Upper lobe of left lung (tissue), 6 donors: Measurements from ENCODE around the gene CEP63. TPM values are rescaled to one million over a fixed set of nuclear protein-coding genes. Genes with fewer than 3 reads are reported as not detected.

Experiments used
- ATAC-seq, 2 donors: fragments of 200-7000 bp; cut with Tn5 transposase; one replicate each; pipeline ENCODE4 v1.9.1; 2022; ENCODE audit warnings: mild to moderate bottlenecking in 2 of 2, moderate library complexity in 2 of 2; ENCODE audit not compliant: low FRiP score in 2 of 2
- DNase-seq, 2 donors: peaks; one replicate each; pipeline ENCODE4 v3.0.0-alpha.2; 2019 to 2020
- H3K27ac ChIP-seq, 4 donors: fragments of 200-600 bp; sonication (generic); one replicate each; pipeline ENCODE4 v1.5.1; 2016 to 2019
- H3K27me3 ChIP-seq, 4 donors: fragments of 200-600 bp; sonication (generic); one replicate each; pipeline ENCODE4 v1.5.1; 2017 to 2019
- H3K36me3 ChIP-seq, 4 donors: fragments of 200-600 bp; sonication (generic); one replicate each; pipeline ENCODE4 v1.5.1; 2016 to 2019
- H3K4me1 ChIP-seq, 4 donors: fragments of 200-600 bp; sonication (generic); one replicate each; pipeline ENCODE4 v1.5.1; 2018 to 2019
- H3K4me3 ChIP-seq, 4 donors: fragments of 200-600 bp; sonication (generic); one replicate each; pipeline ENCODE4 v1.5.1; 2017 to 2019; ENCODE audit warnings: mild to moderate bottlenecking in 2 of 4, moderate library complexity in 1 of 4
- H3K9me3 ChIP-seq, 4 donors: fragments of 200-600 bp; sonication (generic); one replicate each; pipeline ENCODE4 v1.5.1; 2018 to 2019
- EP300 ChIP-seq, 4 donors: sonication (generic); formaldehyde crosslinking; IDR thresholded peaks; one replicate each; pipeline ENCODE4 v1.5.1; 2017; ENCODE audit warnings: antibody characterized with exemption in 4 of 4, control low read depth in 2 of 4
- POLR2A ChIP-seq, 4 donors: fragments of 450-650 bp; IDR thresholded peaks; one replicate each; pipeline ENCODE4 v1.5.1; 2016 to 2017; ENCODE audit warnings: antibody characterized with exemption in 4 of 4, mild to moderate bottlenecking in 2 of 4
- POLR2AphosphoS5 ChIP-seq, 2 donors: sonication (generic); formaldehyde crosslinking; IDR thresholded peaks; one replicate each; pipeline ENCODE4 v1.5.1; 2017; ENCODE audit warnings: antibody characterized with exemption in 2 of 2
- WGBS, 2 donors: methylation state at CpG; one replicate each; pipeline ENCODE4 v1.1.5; 2017 to 2018; 5-methylcytosine and 5-hydroxymethylcytosine counted together
- total RNA-seq, 6 donors: library from RNA; depleted of rRNA in 4 of 6; stranded (reverse); fragments of >200 nt in 4 of 6; gene quantifications; one replicate each; pipeline versions ENCODE4 v1.1.0 to v1.2.1, GENCODE V29; 2016 to 2021
- TF ChIP-seq, protein P1 (sequence below), 6 experiments: fragments of 450-650 bp in 4 of 6; fragments of 200-600 bp in 2 of 6; sonication (generic) in 2 of 6; IDR thresholded peaks; one replicate each; pipeline ENCODE4 v1.5.1; 2016 to 2019; ENCODE audit warnings: antibody characterized with exemption in 6 of 6
- donor health status: DM: no; HTN: no; CAD: no; lungs with moderate emphysema.
- donor health status: DM: no; HTN: yes; CAD: no; lungs with severe emphysema.

The CEP63 gene
- total RNA-seq, 6 donors from 2014 or later = 13.8 to 44.0 (median 20.6) TPM

GRCh38 chr3:134613006-134613520, 127.2 kb downstream of the CEP63 start:
- TF ChIP-seq EP300 (IDR thresholded peaks at IDR 0.05) = no peak
- no peak for TF ChIP-seq POLR2A (IDR thresholded peaks at IDR 0.05)
- TF ChIP-seq POLR2AphosphoS5 (IDR thresholded peaks at IDR 0.05) = no peak
- TF ChIP-seq, protein P1, sequence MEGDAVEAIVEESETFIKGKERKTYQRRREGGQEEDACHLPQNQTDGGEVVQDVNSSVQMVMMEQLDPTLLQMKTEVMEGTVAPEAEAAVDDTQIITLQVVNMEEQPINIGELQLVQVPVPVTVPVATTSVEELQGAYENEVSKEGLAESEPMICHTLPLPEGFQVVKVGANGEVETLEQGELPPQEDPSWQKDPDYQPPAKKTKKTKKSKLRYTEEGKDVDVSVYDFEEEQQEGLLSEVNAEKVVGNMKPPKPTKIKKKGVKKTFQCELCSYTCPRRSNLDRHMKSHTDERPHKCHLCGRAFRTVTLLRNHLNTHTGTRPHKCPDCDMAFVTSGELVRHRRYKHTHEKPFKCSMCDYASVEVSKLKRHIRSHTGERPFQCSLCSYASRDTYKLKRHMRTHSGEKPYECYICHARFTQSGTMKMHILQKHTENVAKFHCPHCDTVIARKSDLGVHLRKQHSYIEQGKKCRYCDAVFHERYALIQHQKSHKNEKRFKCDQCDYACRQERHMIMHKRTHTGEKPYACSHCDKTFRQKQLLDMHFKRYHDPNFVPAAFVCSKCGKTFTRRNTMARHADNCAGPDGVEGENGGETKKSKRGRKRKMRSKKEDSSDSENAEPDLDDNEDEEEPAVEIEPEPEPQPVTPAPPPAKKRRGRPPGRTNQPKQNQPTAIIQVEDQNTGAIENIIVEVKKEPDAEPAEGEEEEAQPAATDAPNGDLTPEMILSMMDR (IDR thresholded peaks at IDR 0.05) = no peak
- DNase-seq = no peak
- Histone ChIP-seq H3K4me1 (no peaks in the 10 kb centered on the region), H3K9me3 (no peaks in the 10 kb centered on the region), H3K27ac (no peak overlapping the region), H3K36me3 (no peaks in the 10 kb centered on the region), H3K27me3 (no peaks in the 10 kb centered on the region), H3K4me3 (no peak overlapping the region)
- 72 to 95% methylated on average over 6 of the region's 6 CpGs for WGBS, 2 donors
- ATAC-seq = no peak

GRCh38 chr3:134614955-134615354, 129.1 kb downstream of the CEP63 start:
- TF ChIP-seq EP300 (IDR thresholded peaks at IDR 0.05) (no peak), POLR2A (IDR thresholded peaks at IDR 0.05) (no peak), POLR2AphosphoS5 (IDR thresholded peaks at IDR 0.05) (no peak)
- TF ChIP-seq, protein P1 (IDR thresholded peaks at IDR 0.05) = no peak
- no peak overlapping the region for H3K4me3 ChIP-seq
- H3K36me3 ChIP-seq = no peaks in the 10 kb centered on the region
- no peaks in the 10 kb centered on the region for H3K9me3 ChIP-seq
- ATAC-seq (no peak), DNase-seq (no peak)
- no peak overlapping the region for H3K27ac ChIP-seq
- WGBS, 2 donors = 87 to 89% methylated on average over 4 of the region's 4 CpGs
- no peaks in the 10 kb centered on the region for H3K4me1 ChIP-seq
- no peaks in the 10 kb centered on the region for H3K27me3 ChIP-seq

DNA sequence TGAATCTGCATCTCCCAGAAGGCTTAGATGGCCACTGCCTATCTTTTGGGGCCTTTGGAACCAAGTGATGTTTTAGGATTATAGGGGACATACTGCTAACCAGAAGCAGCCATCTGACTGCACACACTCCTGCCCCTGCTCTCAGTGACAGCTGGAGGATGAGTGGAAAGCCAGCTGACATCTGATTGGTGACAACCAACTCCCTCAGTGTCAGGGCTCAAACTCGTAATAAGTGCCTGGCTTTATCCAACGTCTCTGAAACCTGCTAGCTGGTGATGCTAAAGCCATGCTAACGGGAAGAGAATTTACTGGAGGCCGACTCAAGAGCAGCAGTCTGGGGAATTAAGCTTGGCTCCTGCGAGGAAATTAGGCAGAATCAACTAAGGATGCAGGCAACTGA, 129.9 kb downstream of the CEP63 start:
- no peaks in the 10 kb centered on the region for H3K4me1 ChIP-seq
- WGBS, 2 donors = 93 to 95% methylated on average over 3 to 5 of the region's 5 CpGs
- TF ChIP-seq POLR2AphosphoS5 (IDR thresholded peaks at IDR 0.05) (no peak), EP300 (IDR thresholded peaks at IDR 0.05) (no peak), POLR2A (IDR thresholded peaks at IDR 0.05) (no peak)
- TF ChIP-seq, protein P1 (IDR thresholded peaks at IDR 0.05) = no peak
- no peaks in the 10 kb centered on the region for H3K36me3 ChIP-seq
- H3K9me3 ChIP-seq = no peaks in the 10 kb centered on the region
- no peak for ATAC-seq
- DNase-seq = no peak
- H3K4me3 ChIP-seq = no peak overlapping the region
- H3K27me3 ChIP-seq = no peaks in the 10 kb centered on the region
- no peak overlapping the region for H3K27ac ChIP-seq

GRCh38 chr3:134617608-134618477, 132.0 kb downstream of the CEP63 start:
- Histone ChIP-seq H3K27ac (no peak overlapping the region), H3K36me3 (no peaks in the 10 kb centered on the region), H3K4me3 (no peak overlapping the region), H3K27me3 (no peaks in the 10 kb centered on the region), H3K9me3 (no peaks in the 10 kb centered on the region), H3K4me1 (no peaks in the 10 kb centered on the region)
- no peak for DNase-seq
- TF ChIP-seq POLR2AphosphoS5 (IDR thresholded peaks at IDR 0.05) (no peak), EP300 (IDR thresholded peaks at IDR 0.05) (no peak), POLR2A (IDR thresholded peaks at IDR 0.05) (no peak)
- TF ChIP-seq, protein P1 (IDR thresholded peaks at IDR 0.05) = no peak
- peak in 1 of 2 donors; percentile 8 for ATAC-seq
- 71 to 74% methylated on average over 4 to 7 of the region's 7 CpGs for WGBS, 2 donors
